Gastrocnemius medialis (tissue), 4 donors: ENCODE measurements around the gene ARPP19.

Experiments
- CTCF ChIP-seq, 5 experiments: fragments of 450-650 bp in 3 of 5; fragments of 200-600 bp in 2 of 5; sonication (generic) in 2 of 5; IDR thresholded peaks in 4 of 5; conservative IDR thresholded peaks in 1 of 5; 1 replicate in 4 of 5; 2 replicates in 1 of 5; pipeline ENCODE4 v1.5.1; 2016 to 2019; ENCODE audit warnings: antibody characterized with exemption in 5 of 5, mild to moderate bottlenecking in 3 of 5, moderate library complexity in 3 of 5
- POLR2A ChIP-seq, 2 donors: fragments of 450-650 bp; IDR thresholded peaks; one replicate each; pipeline ENCODE4 v1.6.1; 2017; ENCODE audit warnings: antibody characterized with exemption in 2 of 2, mild to moderate bottlenecking in 2 of 2, moderate library complexity in 2 of 2

- no peak for TF ChIP-seq POLR2A (IDR thresholded peaks at IDR 0.05)
- TF ChIP-seq CTCF (IDR thresholded peaks at IDR 0.05 in 4 of 5, conservative IDR thresholded peaks at IDR 0.05 in 1 of 5): no peak
These were observed 57.7 kb downstream of the ARPP19 start for GRCh38 chr15:52511084-52511483.
